HL-60/S4 (cell line): Measurements from ENCODE around the gene LDHD.

Experiments used
- in situ Hi-C: fragments of 300-500 bp; cut with MboI; formaldehyde crosslinking; loops from 2 replicates; pipeline ENCODE4 v1.14.3; 2022; ENCODE audit warnings: low sequenced_read_pairs

Gene LDHD

GRCh38 chr16:75064403-75065148, 52.0 kb downstream of the LDHD start:
- in situ Hi-C loops = no loop called here

- in situ Hi-C loops = no loop called here
These were observed 53.0 kb downstream of the LDHD start for GRCh38 chr16:75063549-75064088.

- in situ Hi-C loops = no loop called here
These were observed 53.6 kb downstream of the LDHD start for GRCh38 chr16:75062976-75063346.

- in situ Hi-C loops = no loop called here
These were observed 54.2 kb downstream of the LDHD start for GRCh38 chr16:75062135-75062975.
